GM19463 (cell line): ENCODE results near the gene DKK3.

Source experiments
- ATAC-seq: cut with Tn5 transposase; IDR thresholded peaks from one replicate; pipeline ENCODE4 v1.9.1; 2021; ENCODE audit warnings: mild to moderate bottlenecking, moderate library complexity; ENCODE audit not compliant: unreplicated experiment

DKK3 gene

GRCh38 chr11:12006552-12007229 lies 1.7 kb downstream of the DKK3 start:
- ATAC-seq, result no peak

GRCh38 chr11:12005476-12005875 lies 3.0 kb downstream of the DKK3 start:
- ATAC-seq, result no peak

- ATAC-seq, result no peak
These were observed 3.4 kb downstream of the DKK3 start for GRCh38 chr11:12005061-12005460.

- ATAC-seq, result no peak
These were observed 4.6 kb downstream of the DKK3 start for GRCh38 chr11:12003815-12004214.

- ATAC-seq, result no peak
These were observed 5.1 kb downstream of the DKK3 start for GRCh38 chr11:12003336-12003735.

- ATAC-seq, result no peak
These were observed 7.2 kb downstream of the DKK3 start for GRCh38 chr11:12001186-12001585.

GRCh38 chr11:11998091-11998781 lies 10.2 kb downstream of the DKK3 start:
- no peak for ATAC-seq

- no peak for ATAC-seq
These were observed 11.4 kb downstream of the DKK3 start for GRCh38 chr11:11997049-11997322.

- no peak for ATAC-seq
These were observed 11.9 kb downstream of the DKK3 start for GRCh38 chr11:11996321-11997048.

- no peak for ATAC-seq
These were observed 12.8 kb downstream of the DKK3 start for GRCh38 chr11:11995601-11996000.

- no peak for ATAC-seq
These were observed 14.6 kb downstream of the DKK3 start for GRCh38 chr11:11993839-11994238.

- ATAC-seq, result no peak
These were observed 15.9 kb downstream of the DKK3 start for GRCh38 chr11:11992257-11993212.

GRCh38 chr11:11989774-11990744 lies 18.4 kb downstream of the DKK3 start:
- no peak for ATAC-seq

- no peak for ATAC-seq
These were observed 19.7 kb downstream of the DKK3 start for GRCh38 chr11:11988681-11989261.

GRCh38 chr11:11988099-11988651 lies 20.3 kb downstream of the DKK3 start:
- no peak for ATAC-seq

- ATAC-seq, result no peak
These were observed 20.9 kb downstream of the DKK3 start for GRCh38 chr11:11987503-11988022.

- no peak for ATAC-seq
These were observed 22.2 kb downstream of the DKK3 start for GRCh38 chr11:11985954-11986949.
